GM12892 (cell line): ENCODE data around the gene SH2D3C.

Experiments used
- DNase-seq: peaks from one replicate; pipeline ENCODE4 v3.0.0; 2011; ENCODE audit not compliant: insufficient read length
- FAIRE-seq: peaks from 2 replicates; lab custom pipeline; 2011; peaks lifted over from hg19 to GRCh38; lab: Jason Lieb, UNC
- POLR2A ChIP-seq: IDR thresholded peaks from 2 replicates; pipeline ENCODE4 v1.6.1; 2011; ENCODE audit warnings: low read depth, low read length, control low read depth
- POLR2AphosphoS5 ChIP-seq: IDR thresholded peaks from 2 replicates; pipeline ENCODE4 v1.6.1; 2011; ENCODE audit warnings: low read depth, low read length, control low read depth
- TAF1 ChIP-seq: IDR thresholded peaks from 2 replicates; pipeline ENCODE4 v1.6.1; 2011; ENCODE audit warnings: low read depth, mild to moderate bottlenecking, control low read depth, low read length, borderline replicate concordance

Gene SH2D3C

DNA sequence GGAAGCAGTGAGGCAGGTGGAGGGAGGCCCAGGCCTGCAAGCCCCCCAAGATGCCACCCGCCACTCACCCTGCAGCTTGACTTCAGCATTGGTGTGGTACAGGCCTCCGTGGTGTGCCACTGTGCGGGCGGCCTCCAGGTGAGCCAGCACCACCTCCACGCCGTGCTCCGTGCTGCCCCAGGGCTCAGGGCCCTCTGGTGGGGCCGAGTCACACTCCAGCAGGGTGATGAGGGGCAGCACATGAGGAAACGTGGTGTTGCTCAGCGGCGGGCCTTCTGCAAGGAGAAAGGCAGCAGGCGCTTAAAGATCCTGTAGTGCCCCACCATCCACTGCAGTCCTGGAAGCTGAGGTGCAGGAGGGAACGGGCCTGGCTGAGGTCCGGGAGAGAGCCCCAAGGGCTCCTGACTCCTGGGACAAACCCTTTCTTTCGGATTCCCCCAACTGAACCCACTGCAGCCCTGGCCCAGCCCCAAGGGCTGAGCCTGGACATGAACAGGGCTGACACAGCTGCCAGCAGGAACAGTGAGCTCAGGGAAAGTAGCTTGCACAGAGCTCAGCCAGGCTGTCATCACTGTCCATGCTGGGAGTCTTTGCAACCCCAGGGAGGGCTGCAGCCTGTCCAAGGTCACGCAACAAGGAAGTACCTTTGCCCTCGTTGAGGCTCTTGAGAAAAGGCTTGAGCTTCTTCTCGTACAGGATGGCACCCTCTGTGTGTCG, 38.7 kb downstream of the SH2D3C start:
- FAIRE-seq (no peak), DNase-seq (no peak)
- TF ChIP-seq TAF1 (no peak), POLR2A (no peak), POLR2AphosphoS5 (no peak)

DNA sequence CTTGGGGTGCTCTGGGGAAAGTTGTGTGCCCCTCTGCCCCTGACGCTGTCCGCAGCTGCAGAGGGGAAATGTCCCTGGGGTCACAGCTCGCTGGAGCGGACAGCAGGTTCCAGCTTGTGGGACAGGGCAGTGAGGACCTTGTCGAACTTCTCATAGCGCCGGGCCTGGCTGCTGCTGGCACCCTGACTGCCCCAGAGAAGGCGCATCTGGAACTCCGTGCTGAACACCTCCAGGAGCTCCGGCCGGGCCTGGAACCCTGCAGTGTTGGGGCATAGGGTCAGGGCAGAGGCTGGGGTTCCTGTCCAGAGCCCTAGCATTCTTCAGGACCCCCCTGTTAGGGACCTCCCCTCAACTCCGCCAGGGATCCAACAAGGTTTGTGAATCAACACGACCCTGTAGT, 39.8 kb downstream of the SH2D3C start:
- DNase-seq: no peak
- no peak for FAIRE-seq
- TF ChIP-seq POLR2AphosphoS5 (no peak), POLR2A (no peak), TAF1 (no peak)

DNA sequence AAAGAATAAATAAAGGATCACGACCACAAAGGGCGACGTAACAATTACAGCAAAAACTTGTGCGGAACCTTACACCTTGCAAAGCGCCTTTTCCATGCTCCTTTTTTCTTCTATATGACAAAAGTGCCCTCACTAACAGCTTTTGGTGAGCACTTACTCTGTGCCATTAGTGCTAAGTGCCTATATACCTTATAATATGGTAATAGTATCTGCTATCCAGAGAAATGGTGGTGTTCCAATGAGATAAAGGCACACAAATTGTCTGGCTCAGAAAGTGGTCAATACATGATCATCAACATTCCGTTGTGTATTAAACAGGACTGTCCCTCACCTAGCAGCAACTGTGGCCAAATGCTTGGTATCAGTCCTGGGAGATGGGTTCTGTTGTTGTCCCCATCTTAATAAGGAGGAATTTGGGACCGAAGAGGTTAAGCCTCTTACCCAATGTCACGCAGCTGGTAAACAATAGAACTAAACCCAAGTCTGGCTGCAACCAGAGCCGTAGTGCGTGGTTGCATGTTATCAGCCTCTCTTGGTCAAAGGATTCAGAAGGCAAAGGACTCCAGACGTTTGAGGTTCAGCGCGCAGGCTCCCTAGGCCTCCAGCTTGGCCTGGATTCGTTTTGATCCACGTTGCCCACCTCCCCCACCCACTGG, 42.8 kb downstream of the SH2D3C start:
- FAIRE-seq: no peak
- no peak for DNase-seq
- no peak for TF ChIP-seq TAF1
- no peak for TF ChIP-seq POLR2A
- no peak for TF ChIP-seq POLR2AphosphoS5

DNA sequence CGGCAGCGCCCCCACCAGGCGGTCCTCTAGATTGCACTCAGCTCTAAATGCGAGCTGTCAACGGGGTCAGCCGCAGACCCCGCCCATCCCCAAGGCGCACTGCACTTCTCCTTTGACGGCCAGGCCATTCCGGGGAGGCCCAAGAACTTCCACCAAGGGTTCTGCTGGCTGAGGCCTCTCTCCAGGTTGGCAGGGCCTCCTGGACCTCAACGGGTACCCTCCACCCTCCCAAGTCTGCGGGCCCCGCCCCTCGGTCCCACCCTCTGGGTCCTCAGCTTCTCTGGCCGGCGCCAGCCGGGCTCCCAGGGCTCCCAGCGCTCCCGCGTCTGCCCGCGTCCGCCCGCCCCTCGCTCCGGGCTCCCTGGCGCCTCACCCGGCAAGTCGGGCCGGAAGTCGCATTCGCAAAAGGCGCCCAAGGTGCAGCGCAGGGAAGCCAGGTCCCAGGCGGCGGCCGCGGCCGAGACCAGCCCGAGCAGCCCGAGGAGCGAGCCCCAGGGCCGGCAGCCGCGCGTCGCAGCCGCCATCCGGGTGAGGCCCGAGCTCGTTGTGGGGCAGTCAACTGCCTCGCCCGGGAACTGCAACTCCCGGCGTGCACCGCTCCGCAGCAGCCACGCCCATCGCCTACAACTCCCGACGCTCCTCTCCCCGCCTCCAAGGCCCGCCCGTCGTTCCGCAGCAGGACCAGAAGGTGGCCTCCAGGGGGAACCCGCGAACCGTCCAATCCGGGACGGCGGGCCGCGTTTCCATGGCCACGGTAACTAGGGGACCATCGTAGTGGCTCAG, 43.5 kb downstream of the SH2D3C start, which contains the start of gene TOR2A:
Gene TOR2A, minus strand, starts transcription at position 548 of the 783 bp plus-strand sequence. Its CDS starts 24 bp downstream, at position 524.
- FAIRE-seq: peak; percentile 95
- DNase-seq: peak; percentile 97
- peak; percentile 83; the same call in 1 of the 2 replicates for TF ChIP-seq POLR2A
- peak; percentile 61; the same call in 1 of the 2 replicates for TF ChIP-seq TAF1
- 0 out of 2 replicates have a peak, but pooled peaks have one; percentile 53 for TF ChIP-seq POLR2AphosphoS5

DNA sequence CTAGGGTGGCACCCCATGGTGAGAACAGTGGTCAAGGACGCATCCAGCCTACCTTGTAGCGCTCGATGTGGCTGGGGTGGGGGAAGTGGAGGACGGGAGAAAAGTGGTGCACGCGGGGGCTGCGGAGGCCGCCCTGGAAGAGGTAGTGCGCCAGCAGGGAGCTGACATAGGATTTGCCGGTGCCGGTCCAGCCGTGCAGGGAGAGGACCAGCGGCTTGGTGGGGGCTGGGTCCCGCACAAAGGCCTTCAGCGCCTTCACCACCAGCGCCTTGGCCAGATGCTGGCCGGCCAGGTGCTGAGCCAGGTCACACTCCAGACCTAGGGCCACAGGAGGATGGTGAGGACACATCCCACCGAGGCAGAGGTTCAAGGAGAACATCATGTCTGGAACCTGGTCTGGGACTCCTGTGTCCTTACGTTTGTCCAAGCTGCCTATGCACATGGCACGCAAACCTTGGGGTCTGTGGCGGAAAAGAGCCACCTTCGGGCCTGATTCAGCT, 44.2 kb downstream of the SH2D3C start:
- FAIRE-seq (no peak), DNase-seq (no peak)
- TF ChIP-seq POLR2AphosphoS5 (no peak), TAF1 (no peak), POLR2A (no peak)

DNA sequence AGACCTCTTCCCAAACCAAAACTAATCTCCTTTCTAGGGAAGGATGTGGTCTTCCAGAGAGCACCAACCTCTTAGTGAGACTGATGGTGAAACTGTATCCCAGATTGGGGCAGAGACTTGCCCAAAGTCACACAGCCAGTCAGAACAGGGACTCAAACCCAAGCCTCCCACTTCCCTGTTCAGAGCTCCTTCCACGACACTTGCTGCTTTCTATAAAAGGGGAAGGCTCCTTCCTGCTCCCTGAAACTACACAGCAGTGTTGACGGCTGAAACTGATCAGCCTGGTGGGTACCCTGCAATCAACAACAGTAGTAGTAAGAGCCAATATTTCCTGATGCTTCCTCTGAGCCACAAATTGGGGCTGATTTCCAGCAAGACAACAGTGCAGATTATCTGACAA, 44.9 kb downstream of the SH2D3C start:
- TF ChIP-seq POLR2A (no peak), POLR2AphosphoS5 (no peak), TAF1 (no peak)
- DNase-seq (no peak), FAIRE-seq (no peak)

DNA sequence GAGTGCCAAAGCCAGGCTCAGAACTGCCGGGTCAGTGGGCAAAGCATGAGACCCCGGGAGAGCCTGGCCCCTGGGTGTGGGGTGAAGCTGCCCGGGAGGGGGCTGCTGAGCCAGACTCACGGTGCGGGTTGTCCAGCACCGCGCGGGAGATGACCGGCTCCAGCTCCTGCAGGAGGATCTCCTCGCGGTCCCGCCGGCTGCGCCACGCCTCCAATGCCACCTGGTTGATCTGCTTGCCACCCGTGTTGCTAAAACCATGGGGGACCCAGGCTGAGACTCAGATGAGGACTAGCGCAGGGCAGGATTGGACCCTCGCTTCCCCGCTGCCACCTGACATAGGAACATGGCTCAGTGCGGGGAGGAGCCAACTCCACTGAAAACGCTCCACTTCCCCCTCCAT, 46.0 kb downstream of the SH2D3C start:
- DNase-seq (no peak), FAIRE-seq (no peak)
- TF ChIP-seq POLR2A (no peak), POLR2AphosphoS5 (no peak), TAF1 (no peak)

DNA sequence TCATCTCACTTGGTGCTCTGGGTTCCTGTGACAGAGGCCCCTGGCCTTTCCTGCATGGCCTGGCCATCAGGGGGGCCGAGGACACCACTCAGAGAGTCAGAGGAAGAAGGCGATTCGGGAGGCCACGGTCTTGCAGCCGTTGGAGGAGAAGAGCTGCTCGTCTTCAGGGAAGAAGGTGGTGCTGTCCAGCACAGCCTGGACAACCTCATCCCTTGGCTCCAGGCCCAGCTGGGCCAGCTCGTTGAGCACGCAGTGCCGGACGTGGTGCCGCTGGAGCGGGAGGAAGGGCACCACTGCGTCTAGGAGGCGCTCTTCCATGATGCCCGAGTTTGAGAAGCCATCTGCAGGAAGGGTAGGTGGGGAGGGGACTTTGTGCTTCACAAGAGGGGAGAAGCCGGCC, 46.5 kb downstream of the SH2D3C start:
- FAIRE-seq: no peak
- no peak for TF ChIP-seq POLR2A
- no peak for TF ChIP-seq TAF1
- TF ChIP-seq POLR2AphosphoS5: no peak
- DNase-seq: no peak

DNA sequence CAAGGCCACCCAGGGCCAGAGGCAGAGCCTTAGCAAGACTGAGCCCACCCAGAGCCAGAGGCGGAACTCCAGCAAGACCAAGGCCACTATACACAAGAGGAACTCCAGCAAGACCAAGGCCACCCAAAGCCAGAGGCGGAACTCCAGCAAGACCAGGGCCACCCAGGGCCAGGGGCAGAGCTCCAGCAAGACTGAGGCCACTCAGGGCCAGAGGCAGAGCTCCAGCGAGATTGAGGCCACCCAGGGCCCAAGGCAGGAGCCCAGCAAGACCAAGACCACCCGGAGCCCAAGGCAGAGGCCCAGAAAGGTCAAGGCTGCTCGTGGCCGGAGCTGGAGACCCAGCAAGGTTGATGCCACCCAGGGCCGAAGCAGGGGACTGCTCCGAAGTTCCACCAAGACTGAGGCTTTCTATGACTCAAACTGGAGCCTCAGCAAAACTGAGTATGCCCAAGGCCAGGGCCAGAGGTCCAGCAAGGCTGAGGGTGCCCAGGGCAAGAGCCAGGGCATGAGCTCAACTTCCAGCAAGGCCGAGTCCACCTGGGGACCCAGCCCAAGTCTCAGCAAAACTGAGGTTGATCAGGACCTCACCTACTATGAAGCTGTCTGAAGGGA, 47.6 kb downstream of the SH2D3C start:
- DNase-seq (no peak), FAIRE-seq (no peak)
- no peak for TF ChIP-seq POLR2AphosphoS5
- TF ChIP-seq POLR2A: no peak
- no peak for TF ChIP-seq TAF1

DNA sequence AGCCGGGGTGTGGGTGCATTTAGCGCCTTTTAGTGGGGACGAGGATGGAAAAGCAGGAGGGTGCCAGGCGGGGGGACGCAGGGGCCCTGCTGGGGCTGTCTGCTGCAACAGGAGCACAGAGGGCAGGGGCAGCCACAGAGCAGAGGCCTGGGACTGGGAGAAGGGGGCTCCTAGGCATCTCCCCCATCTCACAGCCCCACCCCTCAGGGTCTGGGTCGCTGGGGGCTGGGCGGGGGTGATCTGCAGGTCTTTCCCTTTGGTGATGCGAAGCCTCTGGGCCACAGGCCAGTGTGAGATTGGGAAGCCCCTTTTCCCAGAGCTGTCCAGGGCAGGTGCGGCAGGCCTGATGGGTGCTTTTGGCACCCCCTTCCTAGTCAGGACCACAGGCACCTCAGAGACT, 48.2 kb downstream of the SH2D3C start:
- DNase-seq (no peak), FAIRE-seq (no peak)
- TF ChIP-seq POLR2AphosphoS5 (no peak), TAF1 (no peak), POLR2A (no peak)
